DOHH2 (cell line): ENCODE measurements around the gene DCAF5.

Source experiments
- H3F3A ChIP-seq: fragments of 200-600 bp; sonication (generic), shearing (Covaris generic); 2 replicates; pipeline ENCODE4 v1.6.0; 2016; ENCODE audit warnings: antibody characterized with exemption, mild to moderate bottlenecking; ENCODE audit not compliant: control insufficient read depth, insufficient read depth
- H3K27ac ChIP-seq: fragments of 200-600 bp; sonication (generic); 2 replicates; pipeline ENCODE4 v1.5.1; 2014; ENCODE audit warnings: low read depth, mild to moderate bottlenecking, low read length, moderate library complexity
- H3K27me3 ChIP-seq: fragments of 200-600 bp; sonication (generic); 2 replicates; pipeline ENCODE4 v1.6.1; 2014; ENCODE audit warnings: mild to moderate bottlenecking, low read length, mixed read lengths; ENCODE audit not compliant: control insufficient read depth
- H3K36me3 ChIP-seq: fragments of 200-600 bp; sonication (generic); 2 replicates; pipeline ENCODE4 v1.6.1; 2014; ENCODE audit warnings: mild to moderate bottlenecking, low read length, moderate library complexity, mixed read lengths; ENCODE audit not compliant: control insufficient read depth
- H3K4me1 ChIP-seq: fragments of 200-600 bp; sonication (generic); 2 replicates; pipeline ENCODE4 v1.6.1; 2014; ENCODE audit warnings: mild to moderate bottlenecking, low read length, mixed read lengths; ENCODE audit not compliant: control insufficient read depth
- H3K4me2 ChIP-seq: fragments of 200-600 bp; sonication (generic); 2 replicates; pipeline ENCODE4 v1.6.0; 2014; ENCODE audit warnings: mild to moderate bottlenecking, low read length, moderate library complexity
- H3K4me3 ChIP-seq: fragments of 200-600 bp; sonication (generic); 2 replicates; pipeline ENCODE4 v1.5.1; 2014; ENCODE audit warnings: mild to moderate bottlenecking, low read length, mixed read lengths
- H3K79me2 ChIP-seq: fragments of 200-600 bp; sonication (generic); 2 replicates; pipeline ENCODE4 v1.6.1; 2014; ENCODE audit warnings: mild to moderate bottlenecking, low read length, mixed read lengths; ENCODE audit not compliant: control insufficient read depth
- H3K9me2 ChIP-seq: fragments of 200-600 bp; sonication (generic); replicated peaks from 2 replicates; pipeline ENCODE4 v1.6.1; 2014; ENCODE audit warnings: mild to moderate bottlenecking, low read length, mixed read lengths; ENCODE audit not compliant: control insufficient read depth
- H3K9me3 ChIP-seq: fragments of 200-600 bp; sonication (generic); 2 replicates; pipeline ENCODE4 v1.6.1; 2014; ENCODE audit warnings: antibody characterized with exemption, low read length, mixed read lengths; ENCODE audit not compliant: control insufficient read depth, insufficient read depth
- H4K20me1 ChIP-seq: fragments of 200-600 bp; sonication (generic); 2 replicates; pipeline ENCODE4 v1.6.0; 2014; ENCODE audit warnings: low read depth, mild to moderate bottlenecking, antibody characterized with exemption, low read length, moderate library complexity; ENCODE audit not compliant: control insufficient read depth, insufficient read depth
- EZH2phosphoT487 ChIP-seq: fragments of 200-600 bp; sonication (generic); IDR thresholded peaks from 2 replicates; pipeline ENCODE4 v1.6.1; 2017; ENCODE audit warnings: borderline replicate concordance, mild to moderate bottlenecking, antibody characterized with exemption, low read length, moderate library complexity, mixed read lengths
- TF ChIP-seq, protein P1 (sequence below): fragments of 200-600 bp; sonication (generic); IDR thresholded peaks from one replicate; pipeline ENCODE4 v1.5.1; 2014; ENCODE audit warnings: antibody characterized with exemption, mild to moderate bottlenecking, low read depth, low read length; ENCODE audit not compliant: poor library complexity, severe bottlenecking

The DCAF5 gene

DNA sequence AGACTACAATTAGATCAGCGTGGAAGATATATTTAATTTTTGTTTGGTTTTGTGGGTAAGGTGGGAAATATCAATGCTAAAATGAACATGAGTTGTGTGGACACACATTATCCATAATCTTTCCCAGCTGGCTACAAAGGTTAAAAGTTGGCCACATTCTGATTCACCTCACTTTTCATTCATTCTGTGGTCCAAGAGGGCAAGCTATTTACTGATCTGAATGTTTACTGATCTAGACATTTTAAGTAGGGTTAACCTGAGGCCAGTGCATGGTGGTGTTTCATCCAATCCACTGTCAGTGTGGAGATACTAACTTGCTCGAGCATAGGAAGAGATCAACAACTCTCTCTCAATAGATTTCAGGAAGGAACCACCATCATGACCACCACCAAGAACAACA lies 71.6 kb downstream of the DCAF5 start:
- H3K27me3 ChIP-seq = no peaks in the 10 kb centered on the region
- no peaks in the 10 kb centered on the region for H4K20me1 ChIP-seq
- no peaks in the 10 kb centered on the region for H3K9me3 ChIP-seq
- H3K36me3 ChIP-seq = peaks cover 10% of the 10 kb centered on the region
- no peaks in the 10 kb centered on the region for H3K9me2 ChIP-seq
- H3K4me3 ChIP-seq = no peak overlapping the region
- TF ChIP-seq, protein P1, sequence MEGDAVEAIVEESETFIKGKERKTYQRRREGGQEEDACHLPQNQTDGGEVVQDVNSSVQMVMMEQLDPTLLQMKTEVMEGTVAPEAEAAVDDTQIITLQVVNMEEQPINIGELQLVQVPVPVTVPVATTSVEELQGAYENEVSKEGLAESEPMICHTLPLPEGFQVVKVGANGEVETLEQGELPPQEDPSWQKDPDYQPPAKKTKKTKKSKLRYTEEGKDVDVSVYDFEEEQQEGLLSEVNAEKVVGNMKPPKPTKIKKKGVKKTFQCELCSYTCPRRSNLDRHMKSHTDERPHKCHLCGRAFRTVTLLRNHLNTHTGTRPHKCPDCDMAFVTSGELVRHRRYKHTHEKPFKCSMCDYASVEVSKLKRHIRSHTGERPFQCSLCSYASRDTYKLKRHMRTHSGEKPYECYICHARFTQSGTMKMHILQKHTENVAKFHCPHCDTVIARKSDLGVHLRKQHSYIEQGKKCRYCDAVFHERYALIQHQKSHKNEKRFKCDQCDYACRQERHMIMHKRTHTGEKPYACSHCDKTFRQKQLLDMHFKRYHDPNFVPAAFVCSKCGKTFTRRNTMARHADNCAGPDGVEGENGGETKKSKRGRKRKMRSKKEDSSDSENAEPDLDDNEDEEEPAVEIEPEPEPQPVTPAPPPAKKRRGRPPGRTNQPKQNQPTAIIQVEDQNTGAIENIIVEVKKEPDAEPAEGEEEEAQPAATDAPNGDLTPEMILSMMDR = no peak
- no peak for TF ChIP-seq EZH2phosphoT487
- no peak overlapping the region for H3K4me2 ChIP-seq
- H3K27ac ChIP-seq = no peak overlapping the region
- no peaks in the 10 kb centered on the region for H3K4me1 ChIP-seq
- no peaks in the 10 kb centered on the region for H3K79me2 ChIP-seq
- no peaks in the 10 kb centered on the region for H3F3A ChIP-seq

DNA sequence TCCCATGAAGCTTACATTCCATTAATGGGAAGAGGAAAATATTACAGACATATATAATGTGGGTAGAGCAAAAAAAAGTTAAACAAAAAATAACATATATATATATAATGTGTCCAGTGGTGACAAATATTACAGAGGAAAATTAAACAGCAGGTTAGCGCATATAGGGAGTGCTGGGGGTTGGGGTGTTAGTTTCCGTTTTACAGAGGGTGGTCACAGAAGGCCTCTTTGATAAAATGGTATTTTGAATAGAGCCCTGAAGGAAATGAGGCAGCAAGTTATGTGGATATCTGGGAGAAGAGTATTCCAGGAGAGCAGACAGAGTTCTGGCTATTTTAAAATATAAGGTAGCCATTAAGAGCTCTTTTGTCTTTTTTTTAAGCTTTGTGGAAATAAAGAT lies 73.2 kb downstream of the DCAF5 start:
- Histone ChIP-seq H3K9me2 (no peaks in the 10 kb centered on the region), H3K9me3 (no peaks in the 10 kb centered on the region), H3K36me3 (peaks cover 7% of the 10 kb centered on the region), H3K79me2 (no peaks in the 10 kb centered on the region), H4K20me1 (no peaks in the 10 kb centered on the region), H3K4me3 (no peak overlapping the region), H3K4me2 (no peak overlapping the region), H3K27ac (no peak overlapping the region), H3K4me1 (no peaks in the 10 kb centered on the region), H3K27me3 (no peaks in the 10 kb centered on the region), H3F3A (no peaks in the 10 kb centered on the region)
- no peak for TF ChIP-seq EZH2phosphoT487
- TF ChIP-seq, protein P1 = no peak

DNA sequence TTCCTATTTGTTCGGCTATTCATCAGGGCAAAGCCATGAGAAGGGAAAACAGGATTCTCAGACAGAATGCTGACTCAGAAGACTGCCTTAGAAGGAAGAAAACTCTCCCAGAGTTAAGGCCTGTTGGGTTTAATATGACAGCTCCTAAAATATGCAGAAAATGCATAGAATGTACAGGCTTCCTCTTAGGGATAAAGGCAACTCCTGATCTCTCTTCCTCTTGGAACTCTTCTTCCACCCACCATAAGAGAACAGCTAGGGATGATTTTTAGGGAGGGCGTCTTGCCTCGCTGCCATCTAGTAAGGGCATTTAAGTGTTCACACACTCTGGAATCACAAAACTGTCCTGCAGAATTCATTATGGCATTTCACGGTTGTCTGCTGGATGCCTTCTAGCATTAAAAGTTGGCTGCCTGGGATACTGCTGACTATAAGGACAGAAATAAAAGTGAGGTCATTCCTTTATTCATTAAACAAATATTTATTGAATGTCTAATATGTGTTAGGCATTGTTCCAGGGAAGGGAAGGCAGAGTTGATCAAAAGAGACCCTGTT lies 73.7 kb downstream of the DCAF5 start:
- no peak overlapping the region for H3K4me3 ChIP-seq
- no peaks in the 10 kb centered on the region for H3F3A ChIP-seq
- no peaks in the 10 kb centered on the region for H3K4me1 ChIP-seq
- no peak overlapping the region for H3K4me2 ChIP-seq
- peaks cover 9% of the 10 kb centered on the region for H3K36me3 ChIP-seq
- H3K79me2 ChIP-seq = no peaks in the 10 kb centered on the region
- H3K9me2 ChIP-seq = no peaks in the 10 kb centered on the region
- no peaks in the 10 kb centered on the region for H4K20me1 ChIP-seq
- no peak for TF ChIP-seq EZH2phosphoT487
- TF ChIP-seq, protein P1 = no peak
- no peak overlapping the region for H3K27ac ChIP-seq
- H3K27me3 ChIP-seq = no peaks in the 10 kb centered on the region
- no peaks in the 10 kb centered on the region for H3K9me3 ChIP-seq
